Measurements from ENCODE around the gene WDR35.
"Not testable (repeated sequence)": the region's sequence is repeated elsewhere in the genome, so short reads cannot be mapped to it uniquely, and the experiment has no call there.

Gene WDR35

GRCh38 chr2:19937004-19937403 lies 52.9 kb downstream of the WDR35 start:
- DNase-seq, result no peak

GRCh38 chr2:19936203-19936602 lies 53.7 kb downstream of the WDR35 start:
- no peak for DNase-seq

GRCh38 chr2:19933351-19933981 lies 56.4 kb downstream of the WDR35 start:
- peak; percentile 25 for DNase-seq

- DNase-seq, result no peak
Measured at GRCh38 chr2:19932928-19933327, 57.0 kb downstream of the WDR35 start.

- no peak for DNase-seq
Measured at GRCh38 chr2:19929226-19929625, 60.7 kb downstream of the WDR35 start.

- not testable (repeated sequence) for DNase-seq
Measured at GRCh38 chr2:19927816-19928215, 62.1 kb downstream of the WDR35 start.

- not testable (repeated sequence) for DNase-seq
Measured at GRCh38 chr2:19924526-19924925, 65.4 kb downstream of the WDR35 start.

GRCh38 chr2:19922188-19922587 lies 67.7 kb downstream of the WDR35 start:
- not testable (repeated sequence) for DNase-seq

GRCh38 chr2:19916385-19916950 lies 73.4 kb downstream of the WDR35 start:
- DNase-seq, result no peak

- DNase-seq, result no peak
Measured at GRCh38 chr2:19914266-19914975, 75.5 kb downstream of the WDR35 start.

GRCh38 chr2:19911808-19912509 lies 77.9 kb downstream of the WDR35 start:
- DNase-seq, result no peak

GRCh38 chr2:19902216-19902740 lies 87.6 kb downstream of the WDR35 start:
- no peak for DNase-seq

GRCh38 chr2:19901442-19902215 lies 88.3 kb downstream of the WDR35 start, which contains the start of gene TTC32:
Gene TTC32 (minus strand): TSS chr2:19901983. CDS start chr2:19901854, 129 bp downstream.
- peak; percentile 99 for DNase-seq

- no peak for DNase-seq
Measured at GRCh38 chr2:19900931-19901441, 88.9 kb downstream of the WDR35 start.

- DNase-seq, result peak; percentile 35
Measured at GRCh38 chr2:19899985-19900930, 89.6 kb downstream of the WDR35 start.

- DNase-seq, result no peak
Measured at GRCh38 chr2:19898592-19899329, 91.1 kb downstream of the WDR35 start.

- no peak for DNase-seq
Measured at GRCh38 chr2:19897623-19898245, 92.2 kb downstream of the WDR35 start.

- DNase-seq, result no peak
Measured at GRCh38 chr2:19895535-19895934, 94.4 kb downstream of the WDR35 start.

GRCh38 chr2:19894134-19894792 lies 95.6 kb downstream of the WDR35 start:
- no peak for DNase-seq
